ENCODE results near the gene IVL. TPM values are rescaled to one million over a fixed set of nuclear protein-coding genes. Genes with fewer than 3 reads are reported as not detected.

IVL gene
- total RNA-seq, 1 donor from 2014 or later = 0.24 TPM

- intact Hi-C loops (cut with DNase I) = no loop called here
- H3K9me3 ChIP-seq = no peaks in the 10 kb centered on the region
These were observed 23.9 kb downstream of the IVL start for GRCh38 chr1:152932170-152932811.

GRCh38 chr1:152933196-152933595, 24.9 kb downstream of the IVL start:
- intact Hi-C loops (cut with DNase I) = no loop called here
- H3K36me3 ChIP-seq = no peaks in the 10 kb centered on the region
- H3K4me1 ChIP-seq = no peaks in the 10 kb centered on the region
- no peak for TF ChIP-seq CTCF (IDR thresholded peaks at IDR 0.05)
- ATAC-seq (no peak), DNase-seq (no peak)
- H3K27me3 ChIP-seq (ENCODE audit: low read depth) = no peaks in the 10 kb centered on the region
- no peak overlapping the region for H3K27ac ChIP-seq
- H3K9me3 ChIP-seq = no peaks in the 10 kb centered on the region
- no peak overlapping the region for H3K4me3 ChIP-seq

More at GRCh38 chr1:152932170-152932811, 23.9 kb downstream of the IVL start:
- no peak for TF ChIP-seq CTCF (IDR thresholded peaks at IDR 0.05)
- DNase-seq (no peak), ATAC-seq (peak; percentile 65 to 86)
- Histone ChIP-seq H3K27ac (no peak overlapping the region), H3K4me1 (no peaks in the 10 kb centered on the region), H3K4me3 (no peak overlapping the region), H3K36me3 (no peaks in the 10 kb centered on the region), H3K27me3 (ENCODE audit: low read depth) (no peaks in the 10 kb centered on the region)

GRCh38 chr1:152940614-152941013, 32.3 kb downstream of the IVL start:
- no peak for DNase-seq
- intact Hi-C loops (cut with DNase I) = no loop called here
- no peak for TF ChIP-seq CTCF (IDR thresholded peaks at IDR 0.05)

GRCh38 chr1:152941037-152941711, 32.8 kb downstream of the IVL start:
- no peak for TF ChIP-seq CTCF (IDR thresholded peaks at IDR 0.05)
- H3K27me3 ChIP-seq (ENCODE audit: low read depth) = peaks cover 3% of the 10 kb centered on the region
- H3K36me3 ChIP-seq = no peaks in the 10 kb centered on the region
- H3K27ac ChIP-seq = no peak overlapping the region
- no peak overlapping the region for H3K4me3 ChIP-seq
- intact Hi-C loops (cut with DNase I) = no loop called here
- no peaks in the 10 kb centered on the region for H3K9me3 ChIP-seq
- DNase-seq = no peak
- no peaks in the 10 kb centered on the region for H3K4me1 ChIP-seq
- ATAC-seq = no peak

More at GRCh38 chr1:152940614-152941013, 32.3 kb downstream of the IVL start:
- Histone ChIP-seq H3K4me1 (no peaks in the 10 kb centered on the region), H3K4me3 (no peak overlapping the region), H3K9me3 (no peaks in the 10 kb centered on the region), H3K27me3 (ENCODE audit: low read depth) (peaks cover under 1% of the 10 kb centered on the region), H3K27ac (no peak overlapping the region), H3K36me3 (no peaks in the 10 kb centered on the region)
- ATAC-seq = no peak

- ATAC-seq = no peak
- Histone ChIP-seq H3K9me3 (no peaks in the 10 kb centered on the region), H3K4me3 (no peak overlapping the region), H3K36me3 (no peaks in the 10 kb centered on the region), H3K4me1 (no peaks in the 10 kb centered on the region), H3K27ac (no peak overlapping the region), H3K27me3 (ENCODE audit: low read depth) (peaks cover 3% of the 10 kb centered on the region)
- TF ChIP-seq CTCF (IDR thresholded peaks at IDR 0.05) = no peak
- intact Hi-C loops (cut with DNase I) = no loop called here
- DNase-seq = no peak
These were observed 33.8 kb downstream of the IVL start for GRCh38 chr1:152942161-152942560.
